DMS153 treated with DMSO at 0.1 percent for 48 hours (cell line): ENCODE measurements around the gene ZBTB8A.
"Not testable (repeated sequence)": the region's sequence is repeated elsewhere in the genome, so short reads cannot be mapped to it uniquely, and the experiment has no call there.

Source experiments
- DNase-seq: peaks from one replicate; lab custom pipeline; 2025; ENCODE audit not compliant: unreplicated experiment; lab: John Stamatoyannopoulos, UW

ZBTB8A gene

GRCh38 chr1:32619701-32620485 lies 80.7 kb downstream of the ZBTB8A start:
- no peak for DNase-seq

- no peak for DNase-seq
Observed at GRCh38 chr1:32622205-32622604, 83.0 kb downstream of the ZBTB8A start.

GRCh38 chr1:32622806-32623681 lies 83.8 kb downstream of the ZBTB8A start:
- no peak for DNase-seq

GRCh38 chr1:32623775-32624174 lies 84.5 kb downstream of the ZBTB8A start:
- DNase-seq: no peak

GRCh38 chr1:32626176-32626575 lies 86.9 kb downstream of the ZBTB8A start:
- DNase-seq: no peak

- DNase-seq: no peak
Observed at GRCh38 chr1:32627596-32628162, 88.5 kb downstream of the ZBTB8A start.

- not testable (repeated sequence) for DNase-seq
Observed at GRCh38 chr1:32630173-32630572, 90.9 kb downstream of the ZBTB8A start.

- DNase-seq: no peak
Observed at GRCh38 chr1:32632829-32633228, 93.6 kb downstream of the ZBTB8A start.

DNA sequence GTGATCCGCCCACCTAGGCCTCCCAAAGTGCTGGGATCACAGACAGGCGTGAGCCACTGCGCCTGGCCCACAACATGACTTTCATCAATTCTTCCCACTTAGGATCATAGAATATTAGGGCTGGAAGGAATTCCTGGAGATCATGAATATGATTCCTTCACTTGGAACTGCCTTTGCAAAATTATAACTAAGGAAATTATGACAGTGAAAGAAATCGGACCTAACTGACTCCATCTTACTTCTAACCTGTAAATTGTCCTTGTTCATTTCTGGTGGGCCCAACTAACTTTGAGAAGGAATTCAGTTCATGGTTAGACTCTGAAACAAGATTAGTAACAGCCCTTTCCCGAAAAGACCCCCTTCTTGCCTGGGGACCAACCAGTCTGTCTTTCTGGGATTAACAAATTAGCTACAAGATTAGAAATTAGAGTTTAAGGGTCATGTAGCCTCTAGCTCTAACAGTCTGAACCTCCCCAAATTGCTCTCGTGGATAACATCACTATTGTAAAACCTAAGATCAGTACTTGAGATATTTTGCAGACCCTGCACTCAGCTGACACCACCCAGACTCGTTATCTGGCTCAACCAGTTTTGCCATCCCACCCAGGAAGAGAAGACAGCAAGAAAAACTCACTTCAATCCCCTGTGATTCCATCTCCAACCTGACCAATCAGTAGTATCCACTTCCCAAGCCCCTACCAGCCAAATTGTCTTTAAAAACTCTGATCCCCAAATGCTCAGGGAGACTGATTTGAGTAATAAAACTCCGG lies 96.5 kb downstream of the ZBTB8A start:
- DNase-seq: no peak

- DNase-seq: no peak
Observed at GRCh38 chr1:32636914-32637645, 97.9 kb downstream of the ZBTB8A start.

- no peak for DNase-seq
Observed at GRCh38 chr1:32639489-32640075, 100.4 kb downstream of the ZBTB8A start.

DNA sequence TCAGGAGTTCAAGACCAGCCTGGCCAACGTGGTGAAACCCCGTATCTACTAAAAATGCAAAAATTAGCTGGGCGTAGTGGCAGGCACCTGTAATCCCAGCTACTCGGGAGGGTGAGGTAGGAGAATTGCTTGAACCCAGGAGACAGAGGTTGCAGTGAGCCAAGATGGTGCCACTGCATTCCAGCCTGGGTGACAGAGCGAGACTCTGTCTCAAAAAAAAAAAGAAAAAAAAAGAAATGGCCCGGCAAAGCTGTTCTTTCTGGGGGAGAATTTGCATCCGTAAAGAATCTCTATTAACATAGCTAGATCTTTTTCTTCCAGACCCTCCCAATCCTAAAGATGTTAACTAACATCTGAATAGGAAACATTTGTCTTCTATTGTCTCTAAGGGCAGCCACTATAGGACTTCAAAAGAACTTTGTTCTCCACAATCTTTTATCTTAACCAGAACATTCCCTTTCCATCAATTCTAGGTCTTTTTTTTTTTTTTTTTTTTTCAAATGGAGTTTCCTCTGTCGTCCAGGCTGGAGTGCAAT lies 103.1 kb downstream of the ZBTB8A start:
- DNase-seq: not testable (repeated sequence)

GRCh38 chr1:32644426-32644825 lies 105.2 kb downstream of the ZBTB8A start:
- no peak for DNase-seq

GRCh38 chr1:32647308-32648134 lies 108.3 kb downstream of the ZBTB8A start:
- DNase-seq: no peak

GRCh38 chr1:32650248-32650751 lies 111.1 kb downstream of the ZBTB8A start, which contains the start of gene ZBTB8OS:
TSS of gene ZBTB8OS (minus strand) at chr1:32650550. CDS start at chr1:32650529, 21 bp downstream.
- peak; percentile 97 for DNase-seq

- DNase-seq: peak; percentile 100
Observed at GRCh38 chr1:32650752-32651460, 111.7 kb downstream of the ZBTB8A start, which contains the start of gene RBBP4. TSS of gene RBBP4 (plus strand) at chr1:32651208. CDS start at chr1:32651307, 99 bp downstream.

DNA sequence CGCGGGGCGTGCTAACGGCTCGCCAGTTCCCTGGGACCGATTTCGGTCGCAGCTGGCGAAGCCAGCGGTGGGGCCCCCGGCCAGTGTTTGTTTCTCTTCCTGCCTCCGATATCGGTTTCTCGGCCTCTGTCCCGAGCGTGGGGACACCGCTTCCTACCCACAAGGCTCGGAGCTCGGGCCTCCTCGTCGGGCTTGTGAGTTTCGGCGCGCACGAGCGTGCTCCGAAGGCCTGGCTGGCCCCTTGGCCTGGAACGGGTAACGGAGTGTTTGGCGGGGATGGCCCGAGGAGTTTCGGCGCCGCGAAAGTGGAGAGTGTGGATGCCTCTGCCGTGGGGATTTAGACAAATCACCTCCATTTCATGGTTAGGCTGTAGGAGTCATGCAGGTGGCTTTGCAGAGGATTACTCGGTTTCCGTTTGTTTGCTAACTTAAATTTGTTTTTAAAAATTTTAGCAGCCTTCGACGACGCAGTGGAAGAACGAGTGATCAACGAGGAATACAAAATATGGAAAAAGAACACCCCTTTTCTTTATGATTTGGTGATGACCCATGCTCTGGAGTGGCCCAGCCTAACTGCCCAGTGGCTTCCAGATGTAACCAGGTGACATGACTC lies 112.3 kb downstream of the ZBTB8A start:
- DNase-seq: no peak
